H9 (cell line): Measurements from ENCODE around the gene GLRX. TPM values are rescaled to one million over a fixed set of nuclear protein-coding genes. Genes with fewer than 3 reads are reported as not detected.

Experiments
- DNase-seq: peaks from one replicate; pipeline ENCODE4 v3.0.0-alpha.2; 2017
- H2AFZ ChIP-seq: one replicate; pipeline ENCODE4 v1.6.1; 2013; ENCODE audit warnings: mild to moderate bottlenecking, low read length, control low read depth, moderate library complexity
- H2AK5ac ChIP-seq: 2 replicates; pipeline ENCODE4 v1.6.1; 2013; ENCODE audit warnings: low read length, control low read depth, mixed read lengths; ENCODE audit not compliant: insufficient read length
- H2BK120ac ChIP-seq: one replicate; pipeline ENCODE4 v1.6.1; 2013; ENCODE audit warnings: low read depth, mild to moderate bottlenecking, low read length, control low read depth, inconsistent platforms; ENCODE audit not compliant: poor library complexity, severe bottlenecking
- H2BK12ac ChIP-seq: 2 replicates; pipeline ENCODE4 v1.6.1; 2013; ENCODE audit warnings: low read length, control low read depth, mixed read lengths, low read depth; ENCODE audit not compliant: insufficient read length
- H2BK15ac ChIP-seq: 2 replicates; pipeline ENCODE4 v1.6.1; 2013; ENCODE audit warnings: low read depth, low read length, control low read depth
- H2BK20ac ChIP-seq: one replicate; pipeline ENCODE4 v1.6.1; 2013; ENCODE audit warnings: low read depth, mild to moderate bottlenecking, low read length, control low read depth, inconsistent platforms; ENCODE audit not compliant: poor library complexity, severe bottlenecking
- H2BK5ac ChIP-seq: 2 replicates; pipeline ENCODE4 v1.6.1; 2013; ENCODE audit warnings: low read length, control low read depth, mixed read lengths; ENCODE audit not compliant: insufficient read length
- H3K14ac ChIP-seq: 2 replicates; pipeline ENCODE4 v1.6.1; 2013; ENCODE audit warnings: low read length, control low read depth; ENCODE audit not compliant: insufficient read depth
- H3K18ac ChIP-seq: 2 replicates; pipeline ENCODE4 v1.6.1; 2013; ENCODE audit warnings: low read depth, mild to moderate bottlenecking, mixed read lengths, low read length, control low read depth; ENCODE audit not compliant: insufficient read length
- H3K23ac ChIP-seq: 2 replicates; pipeline ENCODE4 v1.6.1; 2013; ENCODE audit warnings: low read length, control low read depth, mixed read lengths, low read depth; ENCODE audit not compliant: insufficient read length
- H3K23me2 ChIP-seq: 2 replicates; pipeline ENCODE4 v1.6.1; 2013; ENCODE audit warnings: low read depth, mild to moderate bottlenecking, mixed read lengths, low read length, control low read depth; ENCODE audit not compliant: insufficient read length, poor library complexity, severe bottlenecking
- H3K27ac ChIP-seq: 2 replicates; pipeline ENCODE4 v1.5.1; 2013; ENCODE audit warnings: low read length, control low read depth, mixed read lengths, low read depth; ENCODE audit not compliant: insufficient read length
- H3K27me3 ChIP-seq: 2 replicates; pipeline ENCODE4 v1.6.1; 2013; ENCODE audit warnings: low read length, control low read depth, inconsistent platforms; ENCODE audit not compliant: insufficient read depth
- H3K4ac ChIP-seq: 2 replicates; pipeline ENCODE4 v1.6.1; 2013; ENCODE audit warnings: low read depth, mild to moderate bottlenecking, control low read depth, inconsistent platforms, low read length, moderate library complexity
- H3K4me1 ChIP-seq: 2 replicates; pipeline ENCODE4 v1.6.1; 2013; ENCODE audit warnings: low read length, control low read depth, inconsistent platforms; ENCODE audit not compliant: insufficient read depth
- H3K4me2 ChIP-seq: 2 replicates; pipeline ENCODE4 v1.6.1; 2013; ENCODE audit warnings: low read length, control low read depth, mixed read lengths; ENCODE audit not compliant: insufficient read length, insufficient read depth
- H3K56ac ChIP-seq: 2 replicates; pipeline ENCODE4 v1.6.1; 2013; ENCODE audit warnings: low read depth, mild to moderate bottlenecking, mixed read lengths, low read length, control low read depth; ENCODE audit not compliant: insufficient read length
- H3K79me1 ChIP-seq: 2 replicates; pipeline ENCODE4 v1.6.1; 2013; ENCODE audit warnings: low read depth, mild to moderate bottlenecking, moderate library complexity, low read length, control low read depth, inconsistent platforms; ENCODE audit not compliant: insufficient read depth, poor library complexity, severe bottlenecking
- H3K79me2 ChIP-seq: 2 replicates; pipeline ENCODE4 v1.6.1; 2013; ENCODE audit warnings: low read length, control low read depth, inconsistent platforms; ENCODE audit not compliant: insufficient read depth
- H3K9ac ChIP-seq: 2 replicates; pipeline ENCODE4 v1.6.1; 2013; ENCODE audit warnings: low read length, control low read depth, mixed read lengths; ENCODE audit not compliant: insufficient read length; ENCODE audit errors: extremely low read depth
- H3K9me3 ChIP-seq: one replicate; pipeline ENCODE4 v1.6.1; 2013; ENCODE audit warnings: low read depth, low read length, inconsistent platforms; ENCODE audit not compliant: control insufficient read depth
- H3T11ph ChIP-seq: one replicate; pipeline ENCODE4 v1.6.1; 2013; ENCODE audit warnings: mild to moderate bottlenecking, low read length, control low read depth, inconsistent platforms
- H4K20me1 ChIP-seq: one replicate; pipeline ENCODE4 v1.6.1; 2013; ENCODE audit not compliant: control insufficient read depth, insufficient read length, insufficient read depth
- H4K5ac ChIP-seq: 2 replicates; pipeline ENCODE4 v1.6.1; 2013; ENCODE audit warnings: low read depth, mild to moderate bottlenecking, mixed read lengths, low read length, control low read depth; ENCODE audit not compliant: insufficient read length
- H4K8ac ChIP-seq: replicated peaks from 2 replicates; pipeline ENCODE4 v1.6.1; 2013; ENCODE audit warnings: low read length, control low read depth, mixed read lengths, low read depth; ENCODE audit not compliant: insufficient read length
- H4K91ac ChIP-seq: 2 replicates; pipeline ENCODE4 v1.6.1; 2013; ENCODE audit warnings: low read depth, mild to moderate bottlenecking, moderate library complexity, mixed read lengths, low read length, control low read depth; ENCODE audit not compliant: insufficient read length
- H3K27ac Mint-ChIP-seq, 3 experiments: 2 replicates in 2 of 3; 3 replicates in 1 of 3; pipeline ENCODE4 v1.8.0; 2020 to 2021; ENCODE audit warnings: mixed read lengths in 3 of 3, mild to moderate bottlenecking in 1 of 3, moderate library complexity in 1 of 3
- H3K27me3 Mint-ChIP-seq: 2 replicates; pipeline ENCODE4 v1.8.0; 2021; ENCODE audit warnings: low read depth, mild to moderate bottlenecking, moderate library complexity, mixed read lengths
- H3K36me3 Mint-ChIP-seq, 3 experiments: 2 replicates in 2 of 3; 3 replicates in 1 of 3; pipeline ENCODE4 v1.8.0; 2020 to 2021; ENCODE audit warnings: low read depth in 3 of 3, mixed read lengths in 3 of 3; ENCODE audit not compliant: insufficient read depth in 1 of 3
- H3K4me1 Mint-ChIP-seq, 2 experiments: 2 replicates each; pipeline ENCODE4 v1.8.0; 2020; ENCODE audit warnings: mixed read lengths in 2 of 2
- H3K4me3 Mint-ChIP-seq, 2 experiments: 2 replicates in 1 of 2; 3 replicates in 1 of 2; pipeline ENCODE4 v1.8.0; 2020 to 2021; ENCODE audit warnings: mild to moderate bottlenecking in 2 of 2, mixed read lengths in 2 of 2, moderate library complexity in 1 of 2
- H3K9me3 Mint-ChIP-seq, 2 experiments: 2 replicates in 1 of 2; 3 replicates in 1 of 2; pipeline ENCODE4 v1.8.0; 2020; ENCODE audit warnings: mild to moderate bottlenecking in 2 of 2, mixed read lengths in 2 of 2, moderate library complexity in 1 of 2
- WGBS: extraction: QIAGEN DNeasy Blood & Tissue Kit; methylation state at CpG from one replicate; pipeline ENCODE4 v1.1.7; 2013; ENCODE audit warnings: missing lambda C conversion rate, low lambda C conversion rate, mixed read lengths; ENCODE audit not compliant: insufficient read length; ENCODE audit errors: extremely low coverage; 5-methylcytosine and 5-hydroxymethylcytosine counted together
- total RNA-seq: library from RNA; stranded (reverse); gene quantifications from 2 replicates; pipeline ENCODE4 v1.2.1, GENCODE V29; 2021
- TF ChIP-seq, protein P1 (sequence below): fragments of 200-600 bp; sonication (generic); conservative IDR thresholded peaks from 3 replicates; pipeline ENCODE4 v1.8.0; 2021; ENCODE audit warnings: antibody characterized with exemption, mild to moderate bottlenecking

The GLRX gene
- total RNA-seq, 1 experiment from 2014 or later = 13.8 TPM

DNA sequence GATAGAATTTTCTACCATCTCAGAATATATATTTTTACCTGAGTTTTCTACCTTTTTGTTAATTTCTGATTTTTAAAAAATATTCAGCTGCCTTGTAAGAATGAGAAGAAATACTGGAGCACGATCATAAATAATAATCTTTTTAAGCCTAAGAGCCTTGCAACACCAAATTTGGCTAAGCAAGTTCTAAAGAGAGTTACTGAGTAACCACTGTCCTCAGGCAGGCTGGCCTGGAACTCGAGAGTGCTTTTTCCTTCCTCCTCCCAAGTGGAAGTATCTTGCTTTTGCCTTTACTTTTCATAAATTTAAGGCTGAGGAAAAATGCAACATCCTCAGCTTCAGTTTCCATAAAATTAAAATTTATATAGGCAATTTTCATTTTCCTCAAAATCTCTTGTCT lies 21.0 kb downstream of the GLRX start:
- Histone ChIP-seq H3K79me2 (no peaks in the 10 kb centered on the region), H3K27me3 (no peaks in the 10 kb centered on the region), H3K23me2 (no peaks in the 10 kb centered on the region), H4K8ac (no peak overlapping the region), H2BK15ac (no peak overlapping the region), H2AK5ac (no peak overlapping the region), H3K18ac (no peak overlapping the region), H3K56ac (no peak overlapping the region), H3K79me1 (no peaks in the 10 kb centered on the region), H2AFZ (no peak overlapping the region), H3K4me2 (no peak overlapping the region), H3K9me3 (no peaks in the 10 kb centered on the region), H2BK12ac (no peak overlapping the region), H4K20me1 (no peaks in the 10 kb centered on the region), H2BK120ac (no peak overlapping the region), H4K91ac (no peak overlapping the region), H3K23ac (no peak overlapping the region), H2BK20ac (no peak overlapping the region), H3K27ac (no peak overlapping the region), H4K5ac (no peak overlapping the region), H3K9ac (no peak overlapping the region), H3K4me1 (no peaks in the 10 kb centered on the region), H3T11ph (no peak overlapping the region), H3K4ac (no peak overlapping the region), H2BK5ac (no peak overlapping the region), H3K14ac (no peak overlapping the region)
- Mint-ChIP-seq H3K9me3 (no peaks in the 10 kb centered on the region), H3K36me3 (no peaks in the 10 kb centered on the region), H3K4me3 (no peak overlapping the region), H3K27ac (no peak overlapping the region), H3K4me1 (no peaks in the 10 kb centered on the region), H3K27me3 (no peaks in the 10 kb centered on the region)
- no peak for DNase-seq
- TF ChIP-seq, protein P1, sequence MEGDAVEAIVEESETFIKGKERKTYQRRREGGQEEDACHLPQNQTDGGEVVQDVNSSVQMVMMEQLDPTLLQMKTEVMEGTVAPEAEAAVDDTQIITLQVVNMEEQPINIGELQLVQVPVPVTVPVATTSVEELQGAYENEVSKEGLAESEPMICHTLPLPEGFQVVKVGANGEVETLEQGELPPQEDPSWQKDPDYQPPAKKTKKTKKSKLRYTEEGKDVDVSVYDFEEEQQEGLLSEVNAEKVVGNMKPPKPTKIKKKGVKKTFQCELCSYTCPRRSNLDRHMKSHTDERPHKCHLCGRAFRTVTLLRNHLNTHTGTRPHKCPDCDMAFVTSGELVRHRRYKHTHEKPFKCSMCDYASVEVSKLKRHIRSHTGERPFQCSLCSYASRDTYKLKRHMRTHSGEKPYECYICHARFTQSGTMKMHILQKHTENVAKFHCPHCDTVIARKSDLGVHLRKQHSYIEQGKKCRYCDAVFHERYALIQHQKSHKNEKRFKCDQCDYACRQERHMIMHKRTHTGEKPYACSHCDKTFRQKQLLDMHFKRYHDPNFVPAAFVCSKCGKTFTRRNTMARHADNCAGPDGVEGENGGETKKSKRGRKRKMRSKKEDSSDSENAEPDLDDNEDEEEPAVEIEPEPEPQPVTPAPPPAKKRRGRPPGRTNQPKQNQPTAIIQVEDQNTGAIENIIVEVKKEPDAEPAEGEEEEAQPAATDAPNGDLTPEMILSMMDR = no peak
- no CpG with 5 or more reads among the region's 2 CpGs for WGBS
